Stimulated activated CD8-positive, alpha-beta memory T cell treated with anti-CD3 and anti-CD28 coated beads, Interleukin-15, amount 100 ng/mL, for 1 hour (primary cell): Measurements from ENCODE around the gene SDHB.

Experiments
- DNase-seq: peaks from one replicate; pipeline ENCODE4 v3.0.0-alpha.2; 2020; ENCODE audit warnings: low read depth

Gene SDHB

DNA sequence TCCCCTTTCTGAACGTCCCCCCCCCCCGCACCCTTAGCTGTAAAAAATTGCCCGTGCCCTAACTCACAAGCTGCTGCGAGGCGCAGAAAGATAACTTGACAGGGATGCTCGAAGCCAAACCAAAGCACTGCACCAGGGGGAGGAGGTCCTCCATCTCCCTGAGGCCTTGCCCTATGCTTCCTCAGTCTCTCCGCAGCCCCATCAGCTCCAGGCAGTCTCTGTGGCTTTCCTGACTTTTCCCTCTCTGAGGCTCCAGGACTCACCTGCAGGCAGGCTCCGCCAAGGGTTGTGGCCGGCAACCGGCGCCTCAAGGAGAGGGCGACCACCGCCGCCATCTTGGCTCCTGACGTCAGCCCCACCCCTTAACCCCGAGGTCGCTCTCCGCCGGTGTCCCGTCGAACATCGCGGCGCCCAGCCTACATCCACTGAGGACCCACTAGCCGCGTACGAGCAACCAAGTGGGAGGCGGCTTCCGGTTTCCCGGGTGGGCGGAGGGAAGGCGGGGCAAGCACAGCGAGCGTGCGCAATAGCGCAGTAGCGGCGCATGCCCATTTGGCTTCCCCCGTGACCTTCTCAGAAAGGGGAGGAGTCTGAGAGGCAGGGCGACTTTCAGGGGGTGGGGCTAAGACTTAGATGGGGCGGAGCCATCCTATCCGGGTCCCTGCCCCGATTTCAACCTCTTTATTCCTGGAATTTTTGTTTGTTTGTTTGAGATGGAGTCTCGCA, at the start of gene SDHB:
Gene SDHB, minus strand, starts transcription at position 348 of the 726 bp plus-strand sequence. Its CDS starts 13 bp downstream, at position 335.
- peak; percentile 99 for DNase-seq

DNA sequence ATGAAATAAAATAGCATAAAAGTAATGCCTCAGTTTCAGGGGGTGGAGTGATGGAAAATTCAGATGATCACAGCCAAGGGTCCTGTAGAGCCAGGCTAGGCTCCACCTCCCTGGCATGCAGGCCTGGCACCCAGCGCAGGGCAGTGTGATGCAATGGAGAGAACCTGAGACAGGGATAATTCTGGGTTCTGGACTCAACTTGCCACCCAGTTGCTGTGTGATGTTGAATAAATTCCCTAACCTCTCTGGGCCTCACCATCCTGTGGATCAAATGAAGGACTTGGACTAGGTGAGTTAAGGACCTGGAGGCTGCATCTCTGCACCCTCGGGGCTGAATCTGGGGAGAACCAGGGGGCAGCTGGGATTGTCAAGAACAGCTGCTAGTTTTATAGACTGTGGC, 48.4 kb upstream of the SDHB start:
- no peak for DNase-seq

GRCh38 chr1:17101261-17101660, 47.4 kb upstream of the SDHB start:
- DNase-seq = no peak

DNA sequence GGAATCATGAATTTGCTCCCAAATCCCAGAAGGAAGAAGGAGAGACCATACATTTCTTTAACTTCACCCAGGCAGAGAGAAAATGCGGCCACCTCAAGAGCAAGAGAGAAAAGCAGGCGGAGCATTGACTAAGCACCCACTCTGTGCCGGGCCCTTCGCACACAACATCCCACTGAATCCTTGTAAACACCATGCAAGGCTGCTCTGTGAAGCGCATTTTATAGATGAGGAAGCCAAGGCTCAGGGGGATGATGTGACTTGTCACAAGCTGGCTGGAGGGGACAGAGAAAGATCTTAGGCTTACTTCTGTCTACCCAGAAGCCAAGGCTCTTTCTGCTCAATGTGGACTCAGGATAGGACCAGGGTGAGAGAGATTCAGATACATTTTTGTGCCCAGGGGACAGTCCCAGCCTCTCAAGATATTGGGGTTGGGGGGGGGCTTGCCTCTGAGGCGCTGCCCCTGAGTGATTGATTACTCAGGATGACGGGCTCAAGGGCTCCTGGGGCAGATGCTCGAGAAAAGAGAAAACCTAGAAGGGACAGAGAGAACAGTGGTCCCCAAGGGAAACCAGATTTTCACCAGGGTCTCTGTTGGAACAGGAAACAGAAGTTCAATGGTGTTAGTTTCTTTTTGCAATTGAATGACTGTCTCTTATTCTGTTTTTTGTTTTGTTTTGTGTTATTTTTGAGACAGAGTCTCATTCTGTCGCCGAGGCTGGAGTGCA, 45.9 kb upstream of the SDHB start:
- no peak for DNase-seq

DNA sequence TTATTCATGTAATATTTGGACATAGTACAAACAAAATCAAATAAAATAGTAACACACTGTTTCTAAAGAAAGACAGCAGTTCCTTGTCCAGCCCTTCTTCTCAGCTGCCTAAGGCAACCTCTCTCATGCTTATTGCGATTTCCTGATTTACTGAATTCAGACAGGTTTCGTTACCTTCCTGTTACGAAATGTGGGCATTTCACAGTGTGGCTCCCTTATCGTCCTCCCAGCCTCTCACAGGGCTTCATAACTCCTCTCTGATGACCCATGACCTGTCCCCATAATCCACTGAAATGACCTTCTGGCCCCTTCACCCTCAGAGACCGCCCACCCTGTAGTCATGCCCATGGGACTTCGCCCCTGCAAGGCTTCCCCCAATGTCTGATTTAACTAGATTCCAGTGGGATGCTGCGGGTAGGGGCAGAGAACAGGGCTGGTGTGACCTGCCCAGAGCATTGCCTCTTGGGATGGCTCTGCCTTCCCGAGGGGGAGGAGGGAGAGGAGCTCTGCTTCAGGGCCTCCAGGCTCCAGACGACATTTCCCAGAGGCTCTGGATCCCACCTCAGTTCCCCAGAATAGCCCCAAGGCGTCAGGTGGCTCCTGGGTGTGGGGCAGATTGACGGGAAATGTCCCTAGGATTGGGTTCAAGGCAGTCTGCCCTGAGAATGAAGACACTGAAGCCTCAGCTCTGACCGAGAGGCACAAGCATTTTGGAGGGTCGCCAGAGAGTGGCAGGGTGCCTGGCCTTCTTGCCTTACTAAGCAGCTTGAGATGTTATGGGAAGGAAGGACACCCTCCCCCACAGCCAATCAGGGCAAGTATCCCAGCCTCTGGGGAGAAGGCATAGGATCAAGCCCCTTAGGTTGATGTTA, 44.9 kb upstream of the SDHB start:
- DNase-seq = no peak

DNA sequence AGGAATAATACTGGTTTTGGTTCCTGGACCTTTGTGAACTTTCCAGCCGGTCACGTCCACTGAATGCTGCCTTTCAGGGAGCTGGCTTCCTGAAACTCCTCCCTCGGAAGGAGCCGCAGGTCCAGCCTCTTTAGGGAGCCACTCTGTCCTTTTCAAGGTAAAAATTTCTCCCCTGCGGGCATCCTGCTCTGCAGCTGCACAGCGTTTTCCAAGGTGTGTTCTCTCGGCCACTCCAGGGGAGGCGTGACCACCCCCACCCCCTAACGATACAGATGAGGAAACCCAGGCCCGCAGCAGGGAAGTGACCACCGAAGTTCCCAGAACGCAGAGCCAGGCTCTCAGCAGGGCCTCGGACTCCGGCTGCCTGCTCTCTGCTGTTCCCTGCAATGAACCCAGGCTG, 44.0 kb upstream of the SDHB start:
- no peak for DNase-seq

GRCh38 chr1:17097147-17097546, 43.3 kb upstream of the SDHB start:
- no peak for DNase-seq

DNA sequence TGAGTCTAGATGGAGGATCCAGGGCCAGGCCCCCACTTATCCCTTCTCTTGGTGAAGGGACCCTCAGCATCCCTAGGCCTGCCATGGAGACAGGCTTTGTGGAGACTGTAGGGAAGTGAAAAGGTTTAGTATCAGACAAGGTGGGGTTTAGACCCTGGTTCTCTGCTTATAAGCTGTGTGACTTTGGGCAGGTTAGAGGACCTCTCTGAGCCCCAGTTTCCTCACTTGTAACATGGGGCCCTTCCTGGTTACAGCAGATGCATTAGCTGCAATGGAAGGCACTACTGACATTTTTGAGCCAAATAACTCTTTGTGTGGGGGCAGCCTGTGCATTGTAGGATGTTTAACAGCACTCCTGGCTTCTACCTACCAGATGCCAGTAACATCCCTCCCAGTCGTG, 42.8 kb upstream of the SDHB start:
- no peak for DNase-seq

GRCh38 chr1:17095141-17095540, 41.3 kb upstream of the SDHB start:
- no peak for DNase-seq

- no peak for DNase-seq
Observed at GRCh38 chr1:17094664-17095063, 40.8 kb upstream of the SDHB start.

- DNase-seq = no peak
Observed at GRCh38 chr1:17093822-17094393, 40.1 kb upstream of the SDHB start.

GRCh38 chr1:17091252-17091651, 37.4 kb upstream of the SDHB start:
- DNase-seq = no peak

- no peak for DNase-seq
Observed at GRCh38 chr1:17089506-17089905, 35.7 kb upstream of the SDHB start.

- no peak for DNase-seq
Observed at GRCh38 chr1:17086751-17087150, 32.9 kb upstream of the SDHB start.

GRCh38 chr1:17084787-17085186, 31.0 kb upstream of the SDHB start:
- DNase-seq = no peak

DNA sequence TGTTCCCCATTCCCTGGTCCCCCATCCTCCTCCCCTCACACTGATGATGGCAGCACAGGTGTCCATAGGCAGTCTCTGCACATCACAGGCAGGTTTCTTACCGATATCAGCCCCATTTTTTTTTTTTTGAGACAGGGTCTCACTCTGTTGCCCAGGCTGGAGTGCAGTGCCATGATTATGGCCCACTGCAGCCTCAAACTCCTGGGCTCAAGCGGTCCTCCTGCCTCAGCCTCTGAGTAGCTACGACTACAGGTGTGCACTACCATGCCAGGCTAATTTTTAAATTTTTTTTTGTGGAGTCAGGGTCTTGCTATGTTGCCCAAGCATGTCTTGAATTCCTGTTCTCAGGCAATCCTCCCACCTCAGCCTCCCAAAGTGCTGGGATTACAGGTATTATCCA, 28.9 kb upstream of the SDHB start:
- DNase-seq = no peak

DNA sequence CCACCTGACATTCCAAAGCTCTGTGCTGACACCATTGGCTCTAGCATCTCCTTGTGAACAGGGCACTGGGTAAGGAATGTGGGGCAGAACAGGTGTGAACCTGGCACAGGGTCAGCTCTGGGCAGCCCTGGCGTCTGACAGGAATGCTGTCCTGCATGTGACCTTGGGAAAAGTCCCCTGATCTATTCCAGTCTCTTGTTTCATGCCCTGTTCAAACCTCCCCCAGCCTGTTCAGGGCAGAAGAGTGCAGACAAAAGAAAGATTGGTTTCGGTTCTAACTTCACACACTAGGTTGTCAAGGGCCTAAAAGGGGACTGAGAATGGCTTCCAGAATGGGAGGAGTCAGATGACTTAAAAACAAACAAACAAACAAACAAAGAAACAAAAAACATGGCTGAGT, 27.6 kb upstream of the SDHB start:
- no peak for DNase-seq

- no peak for DNase-seq
Observed at GRCh38 chr1:17080880-17081279, 27.0 kb upstream of the SDHB start.

DNA sequence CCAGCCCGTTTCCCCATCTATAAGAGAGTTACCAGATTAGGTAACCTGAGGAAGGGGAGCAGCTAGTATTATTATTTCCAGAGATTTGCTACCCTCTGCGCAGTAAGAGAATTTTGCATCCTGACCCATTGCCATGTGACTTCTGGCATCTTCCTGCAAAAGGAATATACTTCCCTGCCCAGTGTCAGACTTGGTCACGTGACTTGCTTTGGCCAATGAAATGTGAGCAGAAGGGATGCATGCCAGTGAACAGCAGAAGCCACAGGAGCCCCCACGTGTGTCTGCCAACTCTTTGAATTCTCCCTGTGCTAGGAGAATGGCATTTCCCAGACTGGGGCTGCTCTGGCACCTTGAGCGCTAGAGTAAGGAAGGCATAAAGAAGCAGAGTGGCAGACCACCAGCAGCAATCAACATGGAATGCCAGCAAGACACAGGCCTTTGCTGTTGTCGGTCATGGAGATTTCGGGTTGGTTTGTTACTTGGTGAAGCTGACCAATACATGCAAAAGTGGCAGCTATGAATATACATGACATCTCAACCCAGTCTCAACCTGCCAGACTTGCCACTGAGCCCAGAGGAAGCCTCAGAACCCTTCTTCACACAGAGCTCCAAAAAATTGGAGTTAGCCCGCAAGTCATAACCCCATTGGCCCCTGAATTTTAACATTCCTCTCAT, 26.4 kb upstream of the SDHB start:
- DNase-seq = no peak

- DNase-seq = no peak
Observed at GRCh38 chr1:17078991-17079868, 25.4 kb upstream of the SDHB start.
